GM20000 (cell line): ENCODE results near the gene NRCAM.

Source experiments
- DNase-seq: peaks from one replicate; pipeline ENCODE4 v3.0.0; 2012; ENCODE audit warnings: low spot score
- CTCF ChIP-seq: IDR thresholded peaks from 2 replicates; pipeline ENCODE4 v1.5.1; 2012; ENCODE audit warnings: mild to moderate bottlenecking, control low read depth; ENCODE audit errors: extremely low read depth, missing control alignments

The NRCAM gene

GRCh38 chr7:108231221-108231620 is 225.0 kb downstream of the NRCAM start:
- no peak for TF ChIP-seq CTCF
- no peak for DNase-seq

- DNase-seq, result no peak
- no peak for TF ChIP-seq CTCF
These were observed 228.9 kb downstream of the NRCAM start for GRCh38 chr7:108227366-108227765.

GRCh38 chr7:108226816-108227299 is 229.4 kb downstream of the NRCAM start:
- TF ChIP-seq CTCF, result no peak
- no peak for DNase-seq

- TF ChIP-seq CTCF, result no peak
- no peak for DNase-seq
These were observed 230.6 kb downstream of the NRCAM start for GRCh38 chr7:108225531-108226181.

GRCh38 chr7:108224387-108224786 is 231.8 kb downstream of the NRCAM start:
- TF ChIP-seq CTCF, result no peak

GRCh38 chr7:108222236-108222892 is 233.9 kb downstream of the NRCAM start:
- no peak for TF ChIP-seq CTCF
- DNase-seq, result no peak

More at GRCh38 chr7:108224387-108224786, 231.8 kb downstream of the NRCAM start:
- no peak for DNase-seq

GRCh38 chr7:108211382-108212201 is 244.6 kb downstream of the NRCAM start:
- DNase-seq, result no peak
- TF ChIP-seq CTCF, result no peak
